OCI-LY7 (cell line): ENCODE measurements around the gene FBLN2. TPM values are rescaled to one million over a fixed set of nuclear protein-coding genes. Genes with fewer than 3 reads are reported as not detected.

Source experiments
- BruUV-seq: library from RNA; stranded (reverse); fragments of 400-500 nt; replicated peaks from 2 replicates; lab custom pipeline; 2021; lab: Mats Ljungman, UMichigan
- CTCF ChIA-PET: fragments of 300-600 bp; sonication (Branson Sonifier 250); formaldehyde crosslinking; loops from one replicate; lab custom pipeline; 2022; ENCODE audit warnings: antibody characterized with exemption; ENCODE audit not compliant: unreplicated experiment; lab: Charles Lee
- POLR2A ChIA-PET: fragments of 300-600 bp; sonication (Branson Sonifier 250); formaldehyde crosslinking; loops from one replicate; lab custom pipeline; 2022; ENCODE audit warnings: antibody characterized with exemption; lab: Charles Lee
- DNase-seq: peaks from one replicate; pipeline ENCODE4 v3.0.0-alpha.2; 2015; ENCODE audit warnings: low spot score
- H2AFZ ChIP-seq: fragments of 200-600 bp; sonication (generic), shearing (Covaris generic); 2 replicates; pipeline ENCODE4 v1.6.1; 2014; ENCODE audit warnings: mild to moderate bottlenecking, antibody characterized with exemption, low read length, moderate library complexity
- H3K27ac ChIP-seq: fragments of 200-600 bp; sonication (generic); 2 replicates; pipeline ENCODE4 v1.5.1; 2014; ENCODE audit warnings: mixed run types, low read depth, mild to moderate bottlenecking, moderate library complexity, low read length, inconsistent platforms; ENCODE audit not compliant: poor library complexity, severe bottlenecking
- H3K36me3 ChIP-seq: fragments of 200-600 bp; sonication (generic); 2 replicates; pipeline ENCODE4 v1.6.1; 2014; ENCODE audit warnings: mild to moderate bottlenecking, antibody characterized with exemption, low read length, moderate library complexity, mixed read lengths; ENCODE audit not compliant: insufficient read depth
- H3K4me1 ChIP-seq: fragments of 200-600 bp; sonication (generic); 2 replicates; pipeline ENCODE4 v1.5.1; 2014; ENCODE audit warnings: mild to moderate bottlenecking, low read length; ENCODE audit not compliant: insufficient read depth, poor library complexity, severe bottlenecking
- H3K4me2 ChIP-seq: fragments of 200-600 bp; sonication (generic); 2 replicates; pipeline ENCODE4 v1.6.1; 2014; ENCODE audit warnings: mild to moderate bottlenecking, low read length
- H3K4me3 ChIP-seq: fragments of 200-600 bp; sonication (generic); 2 replicates; pipeline ENCODE4 v1.5.1; 2014; ENCODE audit warnings: mild to moderate bottlenecking, low read depth, low read length; ENCODE audit not compliant: poor library complexity, severe bottlenecking
- H3K79me2 ChIP-seq: fragments of 200-600 bp; sonication (generic); 2 replicates; pipeline ENCODE4 v1.6.1; 2016; ENCODE audit warnings: low read depth, mild to moderate bottlenecking, low read length, moderate library complexity, mixed read lengths; ENCODE audit not compliant: insufficient read depth
- H3K9me2 ChIP-seq: fragments of 200-600 bp; sonication (generic); 2 replicates; pipeline ENCODE4 v1.6.1; 2016; ENCODE audit warnings: mild to moderate bottlenecking, low read length, mixed read lengths; ENCODE audit not compliant: insufficient read depth
- H3K9me3 ChIP-seq: fragments of 200-600 bp; sonication (generic); 2 replicates; pipeline ENCODE4 v1.6.1; 2014; ENCODE audit warnings: mild to moderate bottlenecking, mixed run types, low read length, mixed read lengths
- H4K20me1 ChIP-seq: fragments of 200-600 bp; sonication (generic); 2 replicates; pipeline ENCODE4 v1.6.1; 2014; ENCODE audit warnings: mild to moderate bottlenecking, antibody characterized with exemption, low read length, moderate library complexity, mixed read lengths; ENCODE audit not compliant: insufficient read depth
- EZH2phosphoT487 ChIP-seq: fragments of 200-600 bp; sonication (generic); IDR thresholded peaks from 2 replicates; pipeline ENCODE4 v1.6.1; 2018; ENCODE audit warnings: low read depth, borderline replicate concordance, mild to moderate bottlenecking, mixed run types, antibody characterized with exemption, low read length, moderate library complexity, mixed read lengths
- intact Hi-C: fragments of 100-400 bp; cut with micrococcal nuclease; formaldehyde crosslinking; loops from one replicate; pipeline ENCODE4 v1.10.0; 2022; ENCODE audit not compliant: unreplicated experiment
- total RNA-seq, 2 experiments: library from RNA; depleted of rRNA in 1 of 2; stranded (reverse); fragments of >200 nt in 1 of 2; shearing (Covaris generic) in 1 of 2; gene quantifications; 2 replicates each; pipeline ENCODE4 v1.2.3, GENCODE V29; 2014 to 2022
- TF ChIP-seq, protein P1 (sequence below): fragments of 200-600 bp; sonication (generic); conservative IDR thresholded peaks from 2 replicates; pipeline ENCODE4 v1.5.1; 2014; ENCODE audit warnings: mild to moderate bottlenecking, antibody characterized with exemption, low read length, moderate library complexity, mixed read lengths

The FBLN2 gene
- total RNA-seq, 2 experiments from 2014 or later: not detected

GRCh38 chr3:13618836-13619235 lies 69.9 kb downstream of the FBLN2 start:
- POLR2A ChIA-PET: interaction anchor here (0.6 kb wide), 1 partner anchor 971 kb away, joined by 3 read pairs; no protein-coding TSS in a partner anchor
- Histone ChIP-seq H3K4me2 (no peak overlapping the region), H3K9me3 (no peaks in the 10 kb centered on the region), H3K4me3 (no peak overlapping the region), H3K36me3 (no peaks in the 10 kb centered on the region), H2AFZ (no peak overlapping the region), H3K27ac (no peak overlapping the region), H3K4me1 (no peaks in the 10 kb centered on the region), H3K79me2 (no peaks in the 10 kb centered on the region), H4K20me1 (no peaks in the 10 kb centered on the region), H3K9me2 (no peaks in the 10 kb centered on the region)
- DNase-seq: no peak
- BruUV-seq: no TSS peak
- CTCF ChIA-PET: no interaction called here
- TF ChIP-seq EZH2phosphoT487: no peak
- intact Hi-C loops: no loop called here

DNA sequence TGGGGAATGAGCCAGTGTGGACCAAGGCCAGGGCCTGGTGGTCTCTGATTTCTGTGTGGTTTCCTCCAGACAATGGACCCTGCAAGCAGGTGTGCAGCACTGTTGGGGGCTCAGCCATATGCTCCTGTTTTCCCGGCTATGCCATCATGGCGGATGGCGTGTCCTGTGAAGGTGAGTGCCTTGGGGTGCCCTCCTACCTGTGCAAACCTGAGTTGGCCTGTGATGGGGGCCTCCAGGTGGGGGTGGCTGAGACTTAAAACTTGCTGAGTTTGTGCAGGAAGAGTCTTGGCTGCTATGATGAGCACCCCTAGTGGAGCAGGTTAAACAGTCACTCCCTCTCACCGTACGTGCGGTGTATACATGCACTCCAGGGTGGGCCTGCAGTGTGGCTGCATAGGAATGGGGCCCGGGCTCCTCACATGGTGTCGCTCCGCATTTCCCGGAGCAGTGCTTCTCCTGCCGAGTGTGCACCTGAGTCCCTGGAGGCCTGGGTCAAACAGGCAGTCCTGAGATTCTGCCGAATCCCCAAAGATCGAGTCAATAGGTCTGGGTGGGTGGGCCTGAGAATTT lies 70.8 kb downstream of the FBLN2 start:
- ChIA-PET CTCF (no interaction called here), POLR2A (no interaction called here)
- no peak overlapping the region for H3K27ac ChIP-seq
- H2AFZ ChIP-seq: no peak overlapping the region
- H3K36me3 ChIP-seq: no peaks in the 10 kb centered on the region
- BruUV-seq: no TSS peak
- TF ChIP-seq, protein P1, sequence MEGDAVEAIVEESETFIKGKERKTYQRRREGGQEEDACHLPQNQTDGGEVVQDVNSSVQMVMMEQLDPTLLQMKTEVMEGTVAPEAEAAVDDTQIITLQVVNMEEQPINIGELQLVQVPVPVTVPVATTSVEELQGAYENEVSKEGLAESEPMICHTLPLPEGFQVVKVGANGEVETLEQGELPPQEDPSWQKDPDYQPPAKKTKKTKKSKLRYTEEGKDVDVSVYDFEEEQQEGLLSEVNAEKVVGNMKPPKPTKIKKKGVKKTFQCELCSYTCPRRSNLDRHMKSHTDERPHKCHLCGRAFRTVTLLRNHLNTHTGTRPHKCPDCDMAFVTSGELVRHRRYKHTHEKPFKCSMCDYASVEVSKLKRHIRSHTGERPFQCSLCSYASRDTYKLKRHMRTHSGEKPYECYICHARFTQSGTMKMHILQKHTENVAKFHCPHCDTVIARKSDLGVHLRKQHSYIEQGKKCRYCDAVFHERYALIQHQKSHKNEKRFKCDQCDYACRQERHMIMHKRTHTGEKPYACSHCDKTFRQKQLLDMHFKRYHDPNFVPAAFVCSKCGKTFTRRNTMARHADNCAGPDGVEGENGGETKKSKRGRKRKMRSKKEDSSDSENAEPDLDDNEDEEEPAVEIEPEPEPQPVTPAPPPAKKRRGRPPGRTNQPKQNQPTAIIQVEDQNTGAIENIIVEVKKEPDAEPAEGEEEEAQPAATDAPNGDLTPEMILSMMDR: no peak
- no peak for TF ChIP-seq EZH2phosphoT487
- intact Hi-C loops: no loop called here
- DNase-seq: no peak
- H3K79me2 ChIP-seq: no peaks in the 10 kb centered on the region
- H3K4me2 ChIP-seq: no peak overlapping the region
- H3K9me2 ChIP-seq: no peaks in the 10 kb centered on the region
- no peaks in the 10 kb centered on the region for H3K9me3 ChIP-seq
- no peaks in the 10 kb centered on the region for H3K4me1 ChIP-seq
- no peaks in the 10 kb centered on the region for H4K20me1 ChIP-seq
- no peak overlapping the region for H3K4me3 ChIP-seq

DNA sequence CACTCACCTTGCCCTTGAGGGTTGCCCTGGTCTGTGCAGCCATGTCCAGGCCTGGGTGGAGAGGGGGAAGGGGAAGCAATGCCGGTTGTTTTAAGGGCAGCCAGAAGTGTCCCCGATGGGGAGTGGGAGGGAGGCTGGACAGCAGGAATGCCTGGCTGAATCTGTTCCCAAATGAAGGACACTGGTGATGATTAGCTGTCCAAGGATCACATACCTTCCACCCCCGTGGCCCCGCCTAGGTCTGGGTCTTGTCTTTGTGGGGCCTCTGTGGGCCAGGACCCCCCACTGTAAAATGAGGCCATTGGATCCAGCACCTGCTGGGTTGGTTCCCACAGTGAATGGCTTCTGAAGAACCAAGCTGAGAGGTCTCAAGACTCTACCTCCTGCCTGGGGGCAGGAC lies 71.4 kb downstream of the FBLN2 start:
- TF ChIP-seq, protein P1: no peak
- TF ChIP-seq EZH2phosphoT487: no peak
- H3K79me2 ChIP-seq: no peaks in the 10 kb centered on the region
- intact Hi-C loops: no loop called here
- no peak overlapping the region for H3K4me3 ChIP-seq
- H4K20me1 ChIP-seq: no peaks in the 10 kb centered on the region
- BruUV-seq: no TSS peak
- H2AFZ ChIP-seq: no peak overlapping the region
- H3K36me3 ChIP-seq: no peaks in the 10 kb centered on the region
- no peaks in the 10 kb centered on the region for H3K9me2 ChIP-seq
- DNase-seq: no peak
- no peak overlapping the region for H3K27ac ChIP-seq
- no peak overlapping the region for H3K4me2 ChIP-seq
- ChIA-PET CTCF (no interaction called here), POLR2A (no interaction called here)
- no peaks in the 10 kb centered on the region for H3K9me3 ChIP-seq
- H3K4me1 ChIP-seq: no peaks in the 10 kb centered on the region
